Limb (tissue), 2 donors: ENCODE data around the gene TMEM150A.
"Not testable (repeated sequence)": the region's sequence is repeated elsewhere in the genome, so short reads cannot be mapped to it uniquely, and the experiment has no call there.

Source experiments
- DNase-seq, 2 donors: peaks; one replicate each; pipeline ENCODE4 v3.0.0-alpha.2; 2016; ENCODE audit errors: extremely low spot score in 2 of 2

TMEM150A gene

GRCh38 chr2:85575739-85576138 is 26.8 kb downstream of the TMEM150A start:
- no peak for DNase-seq

GRCh38 chr2:85566265-85566664 is 36.2 kb downstream of the TMEM150A start:
- no peak for DNase-seq

GRCh38 chr2:85564144-85564563 is 38.3 kb downstream of the TMEM150A start:
- no peak for DNase-seq

- peak; percentile 96 for DNase-seq
Measured at GRCh38 chr2:85561280-85562212, 41.0 kb downstream of the TMEM150A start, which contains the start of gene GGCX. Gene GGCX (minus strand): TSS chr2:85561493. CDS start chr2:85561428, 65 bp downstream.

GRCh38 chr2:85560812-85561279 is 41.7 kb downstream of the TMEM150A start:
- no peak for DNase-seq

- not testable (repeated sequence) for DNase-seq
Measured at GRCh38 chr2:85560403-85560726, 42.1 kb downstream of the TMEM150A start.

- DNase-seq = no peak
Measured at GRCh38 chr2:85558160-85558559, 44.3 kb downstream of the TMEM150A start.

- DNase-seq = no peak
Measured at GRCh38 chr2:85557130-85557529, 45.4 kb downstream of the TMEM150A start.

- no peak for DNase-seq
Measured at GRCh38 chr2:85554980-85555612, 47.4 kb downstream of the TMEM150A start.

GRCh38 chr2:85553184-85553583 is 49.3 kb downstream of the TMEM150A start:
- DNase-seq = no peak

- DNase-seq = peak; percentile 73 to 87
Measured at GRCh38 chr2:85551698-85552678, 50.5 kb downstream of the TMEM150A start.

- DNase-seq = no peak
Measured at GRCh38 chr2:85550486-85550885, 52.0 kb downstream of the TMEM150A start.

- DNase-seq = no peak
Measured at GRCh38 chr2:85549826-85550225, 52.7 kb downstream of the TMEM150A start.

- no peak for DNase-seq
Measured at GRCh38 chr2:85549095-85549494, 53.4 kb downstream of the TMEM150A start.

GRCh38 chr2:85548608-85548900 is 53.9 kb downstream of the TMEM150A start:
- DNase-seq = no peak
